Upper lobe of right lung (tissue), 1 donor: Measurements from ENCODE around the gene CENPH. TPM values are rescaled to one million over a fixed set of nuclear protein-coding genes. Genes with fewer than 3 reads are reported as not detected.

Experiments
- ATAC-seq: fragments of 200-7000 bp; cut with Tn5 transposase; one replicate; pipeline ENCODE4 v1.9.1; 2020; ENCODE audit warnings: mild to moderate bottlenecking, moderate library complexity
- DNase-seq: peaks from one replicate; pipeline ENCODE4 v3.0.0-alpha.2; 2020
- H3K27ac ChIP-seq: fragments of 200-600 bp; one replicate; pipeline ENCODE4 v1.8.0; 2022
- H3K27me3 ChIP-seq: fragments of 200-600 bp; one replicate; pipeline ENCODE4 v1.8.0; 2022; ENCODE audit warnings: mild to moderate bottlenecking
- H3K36me3 ChIP-seq: fragments of 200-600 bp; one replicate; pipeline ENCODE4 v1.8.0; 2022
- H3K4me1 ChIP-seq: fragments of 200-600 bp; one replicate; pipeline ENCODE4 v1.8.0; 2022
- H3K4me3 ChIP-seq: fragments of 200-600 bp; one replicate; pipeline ENCODE4 v1.8.0; 2022; ENCODE audit warnings: mild to moderate bottlenecking
- H3K9me3 ChIP-seq: fragments of 200-600 bp; one replicate; pipeline ENCODE4 v1.8.0; 2022
- CTCF ChIP-seq: fragments of 200-600 bp; IDR thresholded peaks from one replicate; pipeline ENCODE4 v1.8.0; 2022; ENCODE audit warnings: antibody characterized with exemption
- intact Hi-C: fragments of 100-400 bp; cut with DNase I; formaldehyde crosslinking; loops from one replicate; pipeline ENCODE4 v1.11.0; 2022
- total RNA-seq: library from RNA; stranded (reverse); fragmentation: NEBNext Ultra II Directional; extraction: Animal tissue kit (Norgen Biotek cat#: 25700); gene quantifications from one replicate; pipeline ENCODE4 v1.2.1, GENCODE V29; 2021
- donor health status: DM: no; HTN: yes; CAD: no; lungs with severe emphysema.

CENPH gene
- total RNA-seq, 1 donor from 2014 or later, result 1.6 TPM

DNA sequence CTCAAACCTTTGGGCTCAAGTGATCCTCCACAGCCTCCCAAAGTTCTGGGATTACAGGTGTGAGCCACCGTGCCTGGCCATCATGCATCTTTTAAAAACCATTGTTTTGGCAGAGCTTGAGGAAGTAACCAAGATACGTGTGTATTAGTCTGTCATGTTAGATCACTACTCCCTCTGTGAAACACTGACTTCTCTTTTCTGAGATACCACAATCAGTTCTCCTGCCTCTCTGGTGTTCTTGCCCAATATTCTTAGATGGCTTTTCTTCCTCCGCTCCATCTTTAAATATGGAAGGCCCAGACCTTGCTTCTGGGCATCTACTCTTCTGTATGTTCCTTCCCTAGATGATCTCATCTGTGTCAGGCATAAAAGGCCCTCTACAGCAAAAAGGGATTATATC, 36.7 kb upstream of the CENPH start:
- H3K27me3 ChIP-seq, result no peaks in the 10 kb centered on the region
- intact Hi-C loops, result no loop called here
- H3K27ac ChIP-seq, result no peak overlapping the region

DNA sequence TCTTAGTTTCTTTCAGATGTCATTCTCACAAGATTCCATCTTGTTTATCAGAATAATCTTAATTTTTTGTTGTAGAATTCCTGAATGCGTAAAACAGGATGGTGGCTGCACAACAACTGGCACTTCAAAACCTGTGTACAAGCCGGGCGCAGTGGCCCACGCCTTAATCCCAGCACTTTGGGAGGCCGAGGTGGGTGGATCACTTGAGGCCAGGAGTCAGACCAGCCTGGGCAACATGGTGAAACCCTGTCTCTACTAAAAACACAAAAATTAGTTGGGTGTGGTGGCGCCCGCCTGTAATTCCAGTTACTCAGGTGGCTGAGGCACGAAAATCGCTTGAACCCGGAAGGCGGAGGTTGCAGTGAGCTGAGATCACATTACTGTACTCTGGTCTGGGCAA, 32.9 kb upstream of the CENPH start:
- DNase-seq (no peak), ATAC-seq (no peak)
- Histone ChIP-seq H3K9me3 (no peaks in the 10 kb centered on the region), H3K27me3 (no peaks in the 10 kb centered on the region), H3K27ac (no peak overlapping the region), H3K4me3 (no peak overlapping the region), H3K4me1 (no peaks in the 10 kb centered on the region), H3K36me3 (no peaks in the 10 kb centered on the region)
- intact Hi-C loops, result no loop called here
- no peak for TF ChIP-seq CTCF

More for the DNA sequence above, 36.7 kb upstream of the CENPH start:
- no peak for TF ChIP-seq CTCF
- Histone ChIP-seq H3K4me1 (no peaks in the 10 kb centered on the region), H3K9me3 (no peaks in the 10 kb centered on the region), H3K4me3 (no peak overlapping the region), H3K36me3 (no peaks in the 10 kb centered on the region)
- DNase-seq (no peak), ATAC-seq (peak; percentile 36)

GRCh38 chr5:69158039-69158438, 31.3 kb upstream of the CENPH start:
- DNase-seq, result no peak
- Histone ChIP-seq H3K4me3 (no peak overlapping the region), H3K27me3 (no peaks in the 10 kb centered on the region), H3K27ac (no peak overlapping the region), H3K4me1 (no peaks in the 10 kb centered on the region), H3K9me3 (no peaks in the 10 kb centered on the region), H3K36me3 (no peaks in the 10 kb centered on the region)
- intact Hi-C loops, result no loop called here
- no peak for TF ChIP-seq CTCF
- no peak for ATAC-seq

- H3K9me3 ChIP-seq, result no peaks in the 10 kb centered on the region
- no peak for TF ChIP-seq CTCF
- intact Hi-C loops, result no loop called here
- DNase-seq, result no peak
- no peak overlapping the region for H3K4me3 ChIP-seq
- ATAC-seq, result no peak
- H3K27ac ChIP-seq, result no peak overlapping the region
- H3K4me1 ChIP-seq, result no peaks in the 10 kb centered on the region
- H3K27me3 ChIP-seq, result no peaks in the 10 kb centered on the region
- H3K36me3 ChIP-seq, result no peaks in the 10 kb centered on the region
Measured at GRCh38 chr5:69160651-69161050, 28.7 kb upstream of the CENPH start.

DNA sequence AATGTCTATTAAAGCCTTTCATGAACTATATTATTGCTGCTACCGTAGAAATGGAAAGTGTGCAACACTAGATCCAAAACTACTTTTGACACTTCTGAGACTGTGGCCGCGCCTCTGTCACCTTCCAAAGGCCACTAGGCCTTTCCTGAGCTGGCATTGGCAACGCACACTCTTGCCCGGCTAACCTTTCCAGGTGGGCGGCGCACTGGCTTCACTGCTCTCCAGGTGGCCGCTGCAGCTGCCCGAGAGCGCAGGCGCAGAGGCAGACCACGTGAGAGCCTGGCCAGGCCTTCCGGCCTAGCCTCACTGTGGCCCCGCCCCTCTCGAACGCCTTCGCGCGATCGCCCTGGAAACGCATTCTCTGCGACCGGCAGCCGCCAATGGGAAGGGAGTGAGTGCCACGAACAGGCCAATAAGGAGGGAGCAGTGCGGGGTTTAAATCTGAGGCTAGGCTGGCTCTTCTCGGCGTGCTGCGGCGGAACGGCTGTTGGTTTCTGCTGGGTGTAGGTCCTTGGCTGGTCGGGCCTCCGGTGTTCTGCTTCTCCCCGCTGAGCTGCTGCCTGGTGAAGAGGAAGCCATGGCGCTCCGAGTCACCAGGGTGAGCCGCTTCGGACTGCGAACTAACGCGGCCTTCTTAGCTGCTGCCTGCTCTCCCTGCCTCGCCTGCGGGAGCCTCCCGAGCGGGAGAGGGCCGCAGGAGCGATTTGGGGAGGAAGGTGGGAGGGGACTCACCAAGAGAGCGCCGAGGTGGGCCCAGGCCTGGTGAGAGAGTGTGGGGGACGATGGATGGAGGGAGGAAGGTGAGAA, 22.5 kb upstream of the CENPH start, which contains the start of gene CCNB1:
Gene CCNB1, plus strand, starts transcription at position 465 of the 807 bp plus-strand sequence. Its CDS starts 113 bp downstream, at position 578.
- H3K27me3 ChIP-seq, result no peaks in the 10 kb centered on the region
- no peaks in the 10 kb centered on the region for H3K9me3 ChIP-seq
- DNase-seq, result peak; percentile 99
- ATAC-seq, result peak; percentile 100
- peak within 1 kb of the TSS; percentile 62 for H3K4me3 ChIP-seq
- no peak for TF ChIP-seq CTCF
- H3K27ac ChIP-seq, result peak within 1 kb of the TSS; percentile 39
- peaks cover 11% of the 10 kb centered on the region for H3K4me1 ChIP-seq
- intact Hi-C loops, result no loop called here
- no peaks in the 10 kb centered on the region for H3K36me3 ChIP-seq
